Inflammatory macrophage treated with lipopolysaccharide for 4 hours (primary cell): Measurements from ENCODE around the gene KLF2.

Experiments
- DNase-seq: peaks from one replicate; pipeline ENCODE4 v3.0.0-alpha.2; 2020

The KLF2 gene

GRCh38 chr19:16309643-16310042 lies 15.0 kb upstream of the KLF2 start:
- DNase-seq = no peak

GRCh38 chr19:16315825-16316505 lies 8.7 kb upstream of the KLF2 start:
- peak; percentile 87 for DNase-seq

- DNase-seq = no peak
These were observed 8.1 kb upstream of the KLF2 start for GRCh38 chr19:16316506-16316882.

- no peak for DNase-seq
These were observed 5.1 kb upstream of the KLF2 start for GRCh38 chr19:16319481-16319880.

- no peak for DNase-seq
These were observed 3.6 kb upstream of the KLF2 start for GRCh38 chr19:16320987-16321386.

GRCh38 chr19:16325161-16325527 lies 518 bp downstream of the KLF2 start:
- DNase-seq = peak; percentile 31

- DNase-seq = no peak
These were observed 1.2 kb downstream of the KLF2 start for GRCh38 chr19:16325641-16326400.

- DNase-seq = no peak
These were observed 2.0 kb downstream of the KLF2 start for GRCh38 chr19:16326401-16327168.

- DNase-seq = no peak
These were observed 2.5 kb downstream of the KLF2 start for GRCh38 chr19:16327169-16327475.

GRCh38 chr19:16327501-16327900 lies 2.9 kb downstream of the KLF2 start:
- DNase-seq = no peak

GRCh38 chr19:16327911-16328823 lies 3.5 kb downstream of the KLF2 start:
- peak; percentile 99 for DNase-seq

GRCh38 chr19:16328824-16329482 lies 4.3 kb downstream of the KLF2 start:
- DNase-seq = peak; percentile 36

- DNase-seq = peak; percentile 84
These were observed 5.8 kb downstream of the KLF2 start for GRCh38 chr19:16330368-16330801.

GRCh38 chr19:16330806-16331690 lies 6.4 kb downstream of the KLF2 start:
- DNase-seq = no peak

GRCh38 chr19:16333001-16333586 lies 8.5 kb downstream of the KLF2 start:
- DNase-seq = no peak

GRCh38 chr19:16334411-16334810 lies 9.8 kb downstream of the KLF2 start:
- DNase-seq = peak; percentile 56

- no peak for DNase-seq
These were observed 10.6 kb downstream of the KLF2 start for GRCh38 chr19:16335226-16335625.

- no peak for DNase-seq
These were observed 11.9 kb downstream of the KLF2 start for GRCh38 chr19:16336571-16336970.

- DNase-seq = no peak
These were observed 13.3 kb downstream of the KLF2 start for GRCh38 chr19:16337809-16338469.
